Suprapubic skin (tissue), 4 donors: ENCODE measurements around the gene PHKG1. TPM values are rescaled to one million over a fixed set of nuclear protein-coding genes. Genes with fewer than 3 reads are reported as not detected.
"Not testable (repeated sequence)": the region's sequence is repeated elsewhere in the genome, so short reads cannot be mapped to it uniquely, and the experiment has no call there.

Experiments
- DNase-seq, 2 donors: peaks; one replicate each; pipeline ENCODE4 v3.0.0-alpha.2; 2019; ENCODE audit warnings: low spot score in 2 of 2
- H3K27ac ChIP-seq: fragments of 200-600 bp; sonication (generic); one replicate; pipeline ENCODE4 v1.5.1; 2019
- H3K27me3 ChIP-seq: fragments of 200-600 bp; sonication (generic); one replicate; pipeline ENCODE4 v1.5.1; 2019
- H3K36me3 ChIP-seq: fragments of 200-600 bp; sonication (generic); one replicate; pipeline ENCODE4 v1.5.1; 2019
- H3K4me1 ChIP-seq: fragments of 200-600 bp; sonication (generic); one replicate; pipeline ENCODE4 v1.5.1; 2019
- H3K4me3 ChIP-seq: fragments of 200-600 bp; sonication (generic); one replicate; pipeline ENCODE4 v1.5.1; 2019; ENCODE audit warnings: mild to moderate bottlenecking
- H3K9me3 ChIP-seq: fragments of 200-600 bp; sonication (generic); one replicate; pipeline ENCODE4 v1.5.1; 2019
- CTCF ChIP-seq, 2 donors: fragments of 200-600 bp in 1 of 2; fragments of 450-650 bp in 1 of 2; sonication (generic) in 1 of 2; IDR thresholded peaks; one replicate each; pipeline ENCODE4 v1.5.1; 2016 to 2019; ENCODE audit warnings: antibody characterized with exemption in 2 of 2, mild to moderate bottlenecking in 1 of 2, moderate library complexity in 1 of 2
- EP300 ChIP-seq: sonication (generic); formaldehyde crosslinking; IDR thresholded peaks from one replicate; pipeline ENCODE4 v1.6.1; 2017; ENCODE audit warnings: antibody characterized with exemption
- POLR2A ChIP-seq, 2 donors: fragments of 450-650 bp; IDR thresholded peaks; one replicate each; pipeline ENCODE4 v1.6.1; 2017; ENCODE audit warnings: antibody characterized with exemption in 2 of 2, mild to moderate bottlenecking in 2 of 2, moderate library complexity in 2 of 2
- POLR2AphosphoS5 ChIP-seq, 3 donors: sonication (generic); formaldehyde crosslinking; IDR thresholded peaks; one replicate each; pipeline ENCODE4 v1.6.1; 2017; ENCODE audit warnings: antibody characterized with exemption in 3 of 3
- WGBS: methylation state at CpG from one replicate; pipeline ENCODE4 v1.1.5; 2018; 5-methylcytosine and 5-hydroxymethylcytosine counted together
- total RNA-seq, 4 donors: library from RNA; depleted of rRNA; stranded (reverse); fragments of >200 nt; gene quantifications; one replicate each; pipeline ENCODE4 v1.1.0, GENCODE V29; 2016

The PHKG1 gene
- total RNA-seq, 4 donors from 2014 or later, result 0.64 to 5.2 (median 2.5) TPM

GRCh38 chr7:56115852-56116538, 23.2 kb upstream of the PHKG1 start, which contains the start of gene NUPR2:
NUPR2 (minus strand) TSS chr7:56116417; CDS start chr7:56116314, 103 bp downstream.
- H3K27ac ChIP-seq, result no peak within 1 kb of the TSS
- H3K36me3 ChIP-seq, result no peaks in the 10 kb centered on the region
- H3K4me1 ChIP-seq, result peaks cover 7% of the 10 kb centered on the region
- H3K4me3 ChIP-seq, result peak within 1 kb of the TSS; percentile 40
- 2% methylated on average over 16 of the region's 65 CpGs for WGBS
- peaks cover 18% of the 10 kb centered on the region for H3K27me3 ChIP-seq
- no peak for TF ChIP-seq EP300
- no peak for TF ChIP-seq POLR2AphosphoS5 (IDR thresholded peaks at IDR 0.05)
- no peak for TF ChIP-seq CTCF (IDR thresholded peaks at IDR 0.05)
- no peak for TF ChIP-seq POLR2A (IDR thresholded peaks at IDR 0.05)
- H3K9me3 ChIP-seq, result no peaks in the 10 kb centered on the region
- peak; percentile 38 to 69 for DNase-seq

GRCh38 chr7:56112244-56112643, 19.5 kb upstream of the PHKG1 start:
- WGBS, result 77% methylated on average over 3 of the region's 3 CpGs
- not testable (repeated sequence) for H3K9me3 ChIP-seq, H3K36me3 ChIP-seq, H3K4me3 ChIP-seq, H3K4me1 ChIP-seq, DNase-seq, H3K27ac ChIP-seq
- H3K27me3 ChIP-seq, result peaks cover 18% of the 10 kb centered on the region

- Histone ChIP-seq H3K9me3 (no peaks in the 10 kb centered on the region), H3K36me3 (no peaks in the 10 kb centered on the region), H3K4me1 (peaks cover 4% of the 10 kb centered on the region), H3K27me3 (peaks cover 2% of the 10 kb centered on the region), H3K27ac (no peak overlapping the region), H3K4me3 (no peak overlapping the region)
- WGBS, result 87% methylated on average over 1 of the region's 1 CpG
- TF ChIP-seq CTCF (IDR thresholded peaks at IDR 0.05) (no peak), EP300 (no peak), POLR2AphosphoS5 (IDR thresholded peaks at IDR 0.05) (no peak)
- DNase-seq, result no peak
Measured at GRCh38 chr7:56110611-56111010, 17.9 kb upstream of the PHKG1 start.

- 94% methylated on average over 1 of the region's 1 CpG for WGBS
- DNase-seq, result no peak
- no peak for TF ChIP-seq POLR2AphosphoS5 (IDR thresholded peaks at IDR 0.05)
- TF ChIP-seq POLR2A (IDR thresholded peaks at IDR 0.05), result no peak
- no peak for TF ChIP-seq CTCF (IDR thresholded peaks at IDR 0.05)
- no peak for TF ChIP-seq EP300
- Histone ChIP-seq H3K36me3 (peaks cover 15% of the 10 kb centered on the region), H3K4me3 (no peak overlapping the region), H3K27ac (no peak overlapping the region), H3K9me3 (no peaks in the 10 kb centered on the region), H3K27me3 (no peaks in the 10 kb centered on the region), H3K4me1 (peaks cover 15% of the 10 kb centered on the region)
Measured at GRCh38 chr7:56107954-56108258, 15.2 kb upstream of the PHKG1 start.

- Histone ChIP-seq H3K36me3 (peaks cover 30% of the 10 kb centered on the region), H3K27me3 (no peaks in the 10 kb centered on the region), H3K4me3 (peak within 1 kb of the TSS; percentile 82), H3K4me1 (peaks cover 15% of the 10 kb centered on the region), H3K9me3 (no peaks in the 10 kb centered on the region), H3K27ac (peak within 1 kb of the TSS; percentile 94)
- WGBS, result 4% methylated on average over 37 of the region's 57 CpGs
- DNase-seq, result peak; percentile 98
- TF ChIP-seq POLR2AphosphoS5 (IDR thresholded peaks at IDR 0.05), result peak; percentile 64 to 90 (median 85)
- no peak for TF ChIP-seq EP300
- TF ChIP-seq CTCF (IDR thresholded peaks at IDR 0.05), result no peak
- TF ChIP-seq POLR2A (IDR thresholded peaks at IDR 0.05), result peak; percentile 70 to 96
Measured at GRCh38 chr7:56106108-56107073, 13.6 kb upstream of the PHKG1 start, which contains the start of gene CHCHD2. CHCHD2 (minus strand) TSS chr7:56106476; CDS start chr7:56106413, 63 bp downstream.
